ENCODE data around the gene SPAG6. TPM values are rescaled to one million over a fixed set of nuclear protein-coding genes. Genes with fewer than 3 reads are reported as not detected.

SPAG6 gene
- total and polyA plus RNA-seq, 8 donors, result 1.4 to 14.0 (median 7.4) TPM; not detected in 1

DNA sequence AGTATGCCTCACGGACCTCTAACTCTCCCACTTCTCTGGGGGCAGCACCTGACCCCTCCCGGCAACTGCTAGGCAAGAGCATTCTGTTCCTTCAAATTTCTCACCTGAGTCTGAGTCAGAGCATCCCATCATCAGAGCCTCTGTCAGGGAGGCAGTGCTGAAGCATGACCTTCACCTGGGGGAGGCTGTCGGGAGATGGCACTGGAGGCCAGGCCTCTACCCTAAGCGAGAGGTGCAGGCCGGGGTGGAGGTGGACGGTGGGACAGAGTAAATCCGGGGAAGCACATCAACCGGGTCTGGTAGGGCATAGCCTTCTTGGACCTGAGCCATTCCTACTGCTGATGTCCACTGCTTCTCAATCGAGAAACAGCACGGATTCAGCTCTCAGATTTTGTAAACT, 90.4 kb downstream of the SPAG6 start:
- Histone ChIP-seq H3K9me3 (no peaks in the 10 kb centered on the region), H3K4me3 (no peak overlapping the region), H3K27me3 (peaks cover 5 to 6% of the 10 kb centered on the region in 2 donors), H3K4me1 (peaks cover 7 to 32% of the 10 kb centered on the region in 2 donors), H3K27ac (no peak overlapping the region), H3K36me3 (no peaks in the 10 kb centered on the region)
- ATAC-seq (no peak), DNase-seq (no peak)
- TF ChIP-seq, protein P1, sequence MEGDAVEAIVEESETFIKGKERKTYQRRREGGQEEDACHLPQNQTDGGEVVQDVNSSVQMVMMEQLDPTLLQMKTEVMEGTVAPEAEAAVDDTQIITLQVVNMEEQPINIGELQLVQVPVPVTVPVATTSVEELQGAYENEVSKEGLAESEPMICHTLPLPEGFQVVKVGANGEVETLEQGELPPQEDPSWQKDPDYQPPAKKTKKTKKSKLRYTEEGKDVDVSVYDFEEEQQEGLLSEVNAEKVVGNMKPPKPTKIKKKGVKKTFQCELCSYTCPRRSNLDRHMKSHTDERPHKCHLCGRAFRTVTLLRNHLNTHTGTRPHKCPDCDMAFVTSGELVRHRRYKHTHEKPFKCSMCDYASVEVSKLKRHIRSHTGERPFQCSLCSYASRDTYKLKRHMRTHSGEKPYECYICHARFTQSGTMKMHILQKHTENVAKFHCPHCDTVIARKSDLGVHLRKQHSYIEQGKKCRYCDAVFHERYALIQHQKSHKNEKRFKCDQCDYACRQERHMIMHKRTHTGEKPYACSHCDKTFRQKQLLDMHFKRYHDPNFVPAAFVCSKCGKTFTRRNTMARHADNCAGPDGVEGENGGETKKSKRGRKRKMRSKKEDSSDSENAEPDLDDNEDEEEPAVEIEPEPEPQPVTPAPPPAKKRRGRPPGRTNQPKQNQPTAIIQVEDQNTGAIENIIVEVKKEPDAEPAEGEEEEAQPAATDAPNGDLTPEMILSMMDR (IDR thresholded peaks at IDR 0.05), result no peak
- intact Hi-C loops (cut with DNase I), result no loop called here

DNA sequence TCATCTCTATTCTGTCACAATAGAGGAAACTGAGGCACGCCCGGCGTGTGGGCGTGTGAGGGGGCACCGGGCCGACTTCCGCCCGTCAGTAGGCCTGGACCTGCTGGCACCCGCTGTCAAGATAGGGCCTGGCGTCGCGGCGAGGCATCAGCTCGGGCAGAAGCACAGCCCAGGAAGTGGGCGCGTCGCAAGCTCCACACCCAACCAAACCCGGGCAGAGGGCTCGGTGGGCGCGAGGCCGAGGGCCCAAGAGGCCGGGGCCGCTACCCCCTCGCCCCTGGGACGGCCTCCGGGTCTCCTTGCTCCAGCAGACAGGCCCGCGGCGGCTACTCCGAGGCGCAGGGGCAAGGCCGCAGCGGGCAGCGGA, 91.2 kb downstream of the SPAG6 start:
- Histone ChIP-seq H3K4me3 (peak overlapping the region; percentile 50 to 54), H3K9me3 (no peaks in the 10 kb centered on the region), H3K27ac (peak overlapping the region; percentile 96), H3K36me3 (no peaks in the 10 kb centered on the region), H3K27me3 (peaks cover 0 to 3% of the 10 kb centered on the region in 2 donors), H3K4me1 (peaks cover 7 to 32% of the 10 kb centered on the region in 2 donors)
- peak; percentile 28 for ATAC-seq
- intact Hi-C loops (cut with DNase I), result no loop called here
- no peak for DNase-seq
- TF ChIP-seq, protein P1 (IDR thresholded peaks at IDR 0.05), result no peak

DNA sequence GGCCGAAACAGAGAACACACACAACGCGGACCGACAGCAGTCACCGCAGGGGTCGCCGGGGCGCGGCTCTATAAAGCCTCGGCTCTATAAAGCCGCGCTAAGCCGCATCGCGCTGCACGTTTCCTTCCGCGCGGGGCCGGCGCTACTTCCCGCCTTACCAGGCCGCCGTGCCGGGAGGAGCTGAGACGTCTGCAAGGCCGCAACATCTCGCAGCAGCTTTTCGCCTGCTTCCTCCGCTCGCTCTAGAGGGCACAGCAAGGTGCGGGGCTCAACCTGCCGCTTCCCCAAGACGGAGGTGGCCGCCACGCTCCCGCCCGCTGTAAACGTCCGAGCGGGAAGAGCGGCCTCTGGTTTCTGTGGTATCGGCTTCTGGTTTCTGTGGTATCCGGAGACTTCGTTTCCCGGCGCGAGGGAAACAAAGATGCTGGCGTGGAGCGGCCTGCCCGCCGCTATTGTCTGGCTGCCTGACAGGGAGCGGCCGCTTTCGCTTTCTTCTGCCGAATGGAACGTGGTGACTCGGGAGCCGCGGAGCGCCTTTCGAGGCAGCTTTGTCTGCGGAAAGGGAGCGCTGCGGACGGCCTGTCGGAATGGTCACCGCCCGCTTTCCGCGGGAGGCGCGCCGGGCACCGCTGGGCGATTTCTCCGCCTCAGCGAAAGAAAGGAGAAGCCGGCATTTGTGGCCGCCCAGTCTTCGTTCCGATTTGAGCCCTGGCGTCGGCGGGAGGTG, 91.8 kb downstream of the SPAG6 start:
- peaks cover 7 to 32% of the 10 kb centered on the region in 2 donors for H3K4me1 ChIP-seq
- intact Hi-C loops (cut with DNase I), result no loop called here
- H3K27ac ChIP-seq, result peak overlapping the region; percentile 96
- peak overlapping the region; percentile 50 to 54 for H3K4me3 ChIP-seq
- DNase-seq, result peak; percentile 91 to 96 (median 94)
- TF ChIP-seq, protein P1 (IDR thresholded peaks at IDR 0.05), result no peak
- no peaks in the 10 kb centered on the region for H3K36me3 ChIP-seq
- no peaks in the 10 kb centered on the region for H3K9me3 ChIP-seq
- peak; percentile 93 for ATAC-seq
- H3K27me3 ChIP-seq, result no peaks in the 10 kb centered on the region

DNA sequence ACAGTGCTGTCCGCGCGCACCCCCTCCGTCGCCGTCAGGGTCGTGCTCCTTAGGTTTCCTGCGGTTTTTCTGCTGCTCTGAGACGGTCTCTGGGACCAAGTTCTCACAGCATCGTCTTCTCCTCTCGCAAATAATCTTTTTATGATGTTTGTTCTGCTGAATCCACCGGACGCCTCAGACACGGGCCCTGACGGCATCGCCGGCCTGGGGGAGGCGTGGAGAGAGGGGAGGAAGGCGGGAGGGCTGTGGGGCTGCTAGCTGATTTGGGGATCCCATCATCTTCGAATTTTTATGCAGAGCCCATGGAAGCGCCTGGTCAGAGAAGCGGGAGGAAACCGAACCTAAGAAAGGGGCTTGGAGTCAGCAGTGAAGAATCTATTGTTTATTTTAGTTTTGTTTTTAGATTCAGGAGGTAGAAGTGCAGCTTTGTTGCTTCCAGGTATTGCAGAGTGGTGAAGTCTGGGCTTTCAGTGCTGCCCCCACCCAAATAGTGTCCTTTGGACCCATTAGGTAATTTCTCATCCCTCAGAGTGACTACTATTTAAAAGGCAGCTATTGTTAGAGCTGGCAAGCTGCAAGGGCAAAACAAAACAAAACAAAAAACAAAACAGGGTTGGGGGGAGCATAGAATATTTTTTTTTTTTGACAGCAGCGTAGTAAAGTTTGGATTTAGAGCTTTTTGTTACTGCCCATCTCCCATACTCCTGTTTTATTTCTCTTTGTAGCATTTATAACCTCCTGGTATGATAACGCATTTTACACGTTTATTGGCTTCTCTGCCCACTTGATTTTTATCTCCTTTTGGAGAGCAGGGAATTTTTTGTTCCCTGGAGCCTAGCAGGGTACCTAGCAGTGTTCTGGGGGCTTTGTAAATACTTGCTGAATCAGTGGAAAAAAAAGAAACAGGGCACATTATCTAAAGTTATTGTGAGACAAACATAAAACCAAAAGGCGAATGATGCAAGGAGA, 92.6 kb downstream of the SPAG6 start:
- ATAC-seq, result peak; percentile 45
- peaks cover 7 to 32% of the 10 kb centered on the region in 2 donors for H3K4me1 ChIP-seq
- DNase-seq, result peak in 3 of 4 donors; percentile 48 to 71 (median 59)

More for the DNA sequence above, 92.6 kb downstream of the SPAG6 start:
- no peaks in the 10 kb centered on the region for H3K27me3 ChIP-seq
- intact Hi-C loops (cut with DNase I), result no loop called here
- peak overlapping the region; percentile 96 for H3K27ac ChIP-seq
- H3K36me3 ChIP-seq, result no peaks in the 10 kb centered on the region
- H3K9me3 ChIP-seq, result no peaks in the 10 kb centered on the region
- TF ChIP-seq, protein P1 (IDR thresholded peaks at IDR 0.05), result no peak
- H3K4me3 ChIP-seq, result peak overlapping the region; percentile 50 to 54
